ENCODE results near the gene GPC1. TPM values are rescaled to one million over a fixed set of nuclear protein-coding genes. Genes with fewer than 3 reads are reported as not detected.

GPC1 gene
- total and polyA plus RNA-seq, 2 of the 13 experiments (the other 11 are each of a cell fraction or from before 2014, with no cell fraction given) = 4.0 to 5.5 TPM

DNA sequence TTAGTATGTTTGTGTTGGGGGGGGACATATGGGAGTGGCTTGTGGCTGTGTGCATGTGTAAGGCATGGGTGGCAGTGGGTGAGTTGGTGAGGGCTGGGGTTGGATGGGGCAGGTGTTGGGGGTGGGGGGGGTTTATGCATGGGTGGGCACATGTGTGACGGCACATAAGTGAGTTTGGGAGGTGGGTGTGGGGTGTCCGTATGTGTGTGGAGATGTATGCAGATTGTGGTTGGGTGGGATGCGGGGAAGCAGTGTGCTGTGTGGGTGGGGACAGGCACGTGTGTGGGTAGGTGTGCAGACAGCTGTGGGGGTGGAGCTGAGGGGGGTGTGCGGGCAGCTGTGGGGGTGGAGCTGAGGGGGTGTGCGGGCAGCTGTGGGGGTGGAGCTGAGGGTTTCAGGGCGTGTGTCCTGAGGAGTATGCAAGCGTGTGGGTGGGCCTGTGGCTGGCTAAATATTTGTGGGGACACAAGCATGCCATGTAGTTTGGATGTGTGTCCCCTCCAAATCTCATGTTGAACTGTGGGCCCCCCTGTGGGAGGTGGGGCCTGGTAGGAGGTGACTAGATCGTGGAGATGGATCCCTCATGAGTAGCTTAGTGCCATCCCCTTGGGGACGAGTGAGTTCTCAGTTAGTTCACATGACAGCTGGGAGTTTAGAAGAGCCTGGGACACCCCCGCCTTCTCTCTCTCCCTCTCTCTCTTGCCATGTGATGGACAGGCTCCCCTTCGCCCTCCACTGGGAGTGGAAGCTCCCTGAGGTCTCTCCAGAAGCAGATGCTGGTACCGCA lies 62.9 kb downstream of the GPC1 start:
- Histone ChIP-seq H3K4me3 (replicated peaks in 1 of 3; ENCODE audit: insufficient read depth in 1 of 3, low read depth in 2 of 3, low read length in 3 of 3) (no peak overlapping the region), H3K4me1 (ENCODE audit: insufficient read depth, low read length) (no peaks in the 10 kb centered on the region), H4K20me1 (ENCODE audit: insufficient read depth, low read length) (no peaks in the 10 kb centered on the region), H2AFZ (ENCODE audit: low read length) (no peak overlapping the region), H3K9ac (ENCODE audit: insufficient read depth, low read depth, low read length) (no peak overlapping the region), H3K9me3 (ENCODE audit: low read length) (0 out of 2 replicates have a peak, but pooled peaks cover 3% of the 10 kb centered on the region), H3K4me2 (ENCODE audit: low read depth, low read length) (no peak overlapping the region), H3K79me2 (ENCODE audit: insufficient read depth, low read length) (no peaks in the 10 kb centered on the region), H3K27ac (ENCODE audit: extremely low read length, insufficient read depth, low read length) (no peak overlapping the region), H3K36me3 (replicated peaks in 1 of 2; ENCODE audit: control insufficient read depth in 1 of 2, insufficient read depth in 2 of 2, low read length in 2 of 2) (peaks cover 19 to 22% of the 10 kb centered on the region in 2 experiments; a peak in 4 of 5 replicates), H3K27me3 (ENCODE audit: control insufficient read depth in 1 of 2, insufficient read depth in 2 of 2, low read length in 2 of 2) (no peaks in the 10 kb centered on the region)
- WGBS (ENCODE audit: low lambda C conversion rate) = 97% methylated on average over 13 of the region's 13 CpGs
- ATAC-seq (no peak), DNase-seq (ENCODE audit: low spot score) (no peak), FAIRE-seq (no peak)
- CTCF ChIA-PET (ENCODE audit: low intra/inter-chr PET ratio, low total read pairs) = no interaction called here
- POLR2A ChIA-PET = no interaction called here
- intact Hi-C loops (cut with micrococcal nuclease; ENCODE audit: unreplicated experiment) (no loop called here), in situ Hi-C loops (cut with HindIII; ENCODE audit: extremely low pct_ligation_motif_present, low pct_unique_long_range_greater_than_20kb) (no loop called here)
- TF ChIP-seq SALL2 (CRISPR knock-in tag; IDR thresholded peaks at IDR 0.05) (no peak), HDAC2 (CRISPR knock-in tag; IDR thresholded peaks at IDR 0.05) (no peak), MTERF4 (CRISPR knock-in tag; IDR thresholded peaks at IDR 0.05) (no peak), ZNF253 (CRISPR knock-in tag; IDR thresholded peaks at IDR 0.05; ENCODE audit: borderline replicate concordance) (no peak), ZFP82 (CRISPR knock-in tag; IDR thresholded peaks at IDR 0.05; ENCODE audit: borderline replicate concordance) (no peak), ZNF343 (CRISPR knock-in tag; IDR thresholded peaks at IDR 0.05) (no peak), ZNF329 (CRISPR knock-in tag; IDR thresholded peaks at IDR 0.05; ENCODE audit: low read depth) (no peak), ISL2 (CRISPR knock-in tag; IDR thresholded peaks at IDR 0.05) (no peak), ZNF556 (CRISPR knock-in tag; IDR thresholded peaks at IDR 0.05; ENCODE audit: borderline replicate concordance) (no peak), CREB3 (CRISPR knock-in tag; IDR thresholded peaks at IDR 0.05) (no peak)
- BruUV-seq (replicated peaks) = no TSS peak
